Measurements from ENCODE around the gene MYO9B. TPM values are rescaled to one million over a fixed set of nuclear protein-coding genes. Genes with fewer than 3 reads are reported as not detected.

Gene MYO9B
- total RNA-seq, 2 donors from 2014 or later, result 79.4 to 96.8 TPM

DNA sequence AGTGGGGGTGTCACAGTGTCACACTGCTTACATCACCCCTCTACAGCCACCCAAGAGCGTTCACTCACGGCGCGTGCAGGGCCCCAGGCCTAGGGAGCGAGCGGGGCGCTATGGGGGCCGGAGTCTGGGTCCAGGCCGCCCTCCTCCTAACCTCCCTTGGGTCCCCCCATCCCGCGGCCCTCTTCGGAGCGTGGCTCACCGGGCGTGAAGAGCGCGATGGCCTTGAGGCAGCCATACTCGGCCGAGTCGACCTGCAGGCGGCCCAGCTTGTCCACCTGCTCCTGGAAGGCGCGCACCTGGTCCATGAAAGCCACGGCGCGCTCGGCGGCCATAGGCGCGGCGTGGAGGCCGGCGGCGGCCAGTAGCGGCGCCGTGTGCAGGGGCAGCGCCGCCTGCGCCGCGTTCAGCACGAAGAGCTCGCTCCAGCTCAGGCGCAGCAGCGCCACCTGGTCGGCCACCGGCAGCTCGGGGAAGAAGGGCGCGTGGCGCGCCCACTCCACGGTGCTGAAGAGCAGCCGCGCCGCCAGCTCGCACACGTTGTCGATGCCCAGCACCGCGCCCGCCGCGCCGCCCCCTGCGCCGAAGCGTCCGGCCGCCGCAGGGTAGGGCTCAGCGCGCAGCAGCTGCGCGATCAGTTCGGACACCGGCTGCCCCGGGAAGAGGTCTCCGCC, 159.9 kb downstream of the MYO9B start:
- peak overlapping the region; percentile 78 for H3K4me3 ChIP-seq (ENCODE audit: low read length)
- TF ChIP-seq, protein P1, sequence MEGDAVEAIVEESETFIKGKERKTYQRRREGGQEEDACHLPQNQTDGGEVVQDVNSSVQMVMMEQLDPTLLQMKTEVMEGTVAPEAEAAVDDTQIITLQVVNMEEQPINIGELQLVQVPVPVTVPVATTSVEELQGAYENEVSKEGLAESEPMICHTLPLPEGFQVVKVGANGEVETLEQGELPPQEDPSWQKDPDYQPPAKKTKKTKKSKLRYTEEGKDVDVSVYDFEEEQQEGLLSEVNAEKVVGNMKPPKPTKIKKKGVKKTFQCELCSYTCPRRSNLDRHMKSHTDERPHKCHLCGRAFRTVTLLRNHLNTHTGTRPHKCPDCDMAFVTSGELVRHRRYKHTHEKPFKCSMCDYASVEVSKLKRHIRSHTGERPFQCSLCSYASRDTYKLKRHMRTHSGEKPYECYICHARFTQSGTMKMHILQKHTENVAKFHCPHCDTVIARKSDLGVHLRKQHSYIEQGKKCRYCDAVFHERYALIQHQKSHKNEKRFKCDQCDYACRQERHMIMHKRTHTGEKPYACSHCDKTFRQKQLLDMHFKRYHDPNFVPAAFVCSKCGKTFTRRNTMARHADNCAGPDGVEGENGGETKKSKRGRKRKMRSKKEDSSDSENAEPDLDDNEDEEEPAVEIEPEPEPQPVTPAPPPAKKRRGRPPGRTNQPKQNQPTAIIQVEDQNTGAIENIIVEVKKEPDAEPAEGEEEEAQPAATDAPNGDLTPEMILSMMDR (conservative IDR thresholded peaks at IDR 0.05), result peak; percentile 63
- no peaks in the 10 kb centered on the region for H3K9me3 ChIP-seq (ENCODE audit: control insufficient read depth, low read length)
- Mint-ChIP-seq H3K9me3 (no peaks in the 10 kb centered on the region), H3K27me3 (ENCODE audit: insufficient read depth) (no peaks in the 10 kb centered on the region), H3K4me1 (peaks cover 3% of the 10 kb centered on the region), H3K36me3 (ENCODE audit: low read depth) (peaks cover 40% of the 10 kb centered on the region), H3K4me3 (peak overlapping the region; percentile 62), H3K27ac (peak overlapping the region; percentile 48)
- DNase-seq, result peak; percentile 85
- H3K27ac ChIP-seq (ENCODE audit: low read depth, low read length), result peak overlapping the region; percentile 44
- peaks cover 66% of the 10 kb centered on the region for H3K36me3 ChIP-seq (ENCODE audit: control insufficient read depth, insufficient read depth, low read length)
- WGBS, 2 experiments (ENCODE audit: insufficient coverage in 1 of 2, insufficient read length in 1 of 2), result 3 to 6% methylated on average over 18 to 80 of the region's 80 CpGs
- peak overlapping the region; percentile 15 for H3K9ac ChIP-seq (ENCODE audit: extremely low read depth, low read length, poor library complexity, severe bottlenecking)
- H3K4me1 ChIP-seq (ENCODE audit: control insufficient read depth, insufficient read depth, low read length), result peaks cover 4% of the 10 kb centered on the region
- H3K27me3 ChIP-seq (ENCODE audit: control insufficient read depth, insufficient read depth, low read length, poor library complexity, severe bottlenecking), result no peaks in the 10 kb centered on the region

DNA sequence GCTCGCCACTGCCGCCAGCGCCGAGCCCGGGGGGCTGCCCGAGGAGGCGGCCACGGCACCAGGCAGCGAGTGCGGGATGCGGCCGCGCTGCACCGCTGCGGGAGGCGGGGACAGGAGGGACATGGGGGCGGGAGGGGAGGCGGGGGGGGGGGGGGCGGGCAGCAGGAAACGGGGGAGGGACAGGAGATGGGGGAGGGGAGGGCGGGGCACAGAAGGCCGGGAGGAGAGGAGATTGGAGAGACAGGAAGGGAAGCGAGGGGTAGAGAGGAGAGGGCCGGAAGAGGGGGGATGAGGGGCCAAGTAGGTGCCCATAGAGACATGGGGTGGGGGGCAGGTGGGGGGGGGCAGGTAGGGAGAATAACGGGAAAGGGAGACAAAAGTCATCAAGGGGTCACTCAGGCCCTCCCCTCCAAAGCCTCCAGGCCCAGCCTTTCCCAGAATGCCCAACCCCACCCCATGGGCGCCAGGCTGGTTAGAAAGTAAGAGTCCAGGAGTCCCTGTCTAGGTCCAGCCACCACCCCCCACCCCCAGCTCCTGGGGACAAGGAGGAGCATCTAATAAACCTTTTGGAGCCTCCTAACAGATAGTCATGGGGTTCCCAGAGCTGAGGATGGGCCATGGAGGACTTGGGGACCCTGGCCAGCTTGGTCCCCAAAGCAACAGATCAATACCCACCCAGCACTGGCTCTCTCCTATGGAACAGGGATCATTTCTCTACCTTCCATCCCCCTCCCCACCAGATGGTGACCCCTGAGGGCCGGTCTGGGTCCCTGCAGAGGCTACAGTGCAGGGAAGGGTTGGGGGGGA, 160.6 kb downstream of the MYO9B start:
- DNase-seq, result no peak
- no peaks in the 10 kb centered on the region for H3K9me3 Mint-ChIP-seq

DNA sequence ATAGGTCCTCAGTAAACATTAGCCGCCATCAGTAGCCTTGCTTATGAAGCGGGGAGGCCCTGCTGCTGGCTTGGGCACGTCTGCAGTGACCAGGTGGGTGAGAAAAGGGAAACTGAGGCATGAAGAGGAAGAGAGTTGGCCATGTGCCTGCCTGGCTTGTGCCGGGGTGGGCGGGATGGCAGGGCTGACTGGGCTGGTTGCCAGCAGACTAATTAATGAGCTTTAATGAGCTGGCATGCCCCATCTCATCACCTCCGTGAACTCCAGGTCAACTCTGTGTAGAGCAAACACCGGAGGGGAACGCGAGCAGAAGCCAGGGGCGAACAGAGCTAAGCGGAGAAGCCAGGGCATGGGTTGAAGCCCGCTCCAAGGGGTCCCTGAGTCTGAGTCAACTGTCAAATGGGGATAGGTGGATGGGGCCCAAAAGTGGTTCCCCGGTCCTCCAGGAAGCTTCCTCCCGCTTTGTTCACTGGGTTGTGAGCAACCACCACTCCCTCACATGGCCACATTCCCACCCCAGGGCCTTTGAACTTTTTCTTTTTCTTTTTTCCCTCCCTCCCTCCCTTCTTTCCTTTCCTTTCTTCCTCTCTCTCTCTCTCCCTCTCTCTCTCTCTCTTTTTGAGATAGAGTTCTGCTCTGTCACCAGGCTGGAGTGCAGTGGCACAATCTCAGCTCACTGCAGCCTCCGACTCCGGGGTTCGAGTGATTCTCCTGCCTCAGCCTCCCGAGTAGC, 161.4 kb downstream of the MYO9B start:
- H3K27ac Mint-ChIP-seq, result no peak overlapping the region

More for the DNA sequence above, 160.6 kb downstream of the MYO9B start:
- no peaks in the 10 kb centered on the region for H3K27me3 ChIP-seq (ENCODE audit: control insufficient read depth, insufficient read depth, low read length, poor library complexity, severe bottlenecking)
- H3K4me3 ChIP-seq (ENCODE audit: low read length), result no peak overlapping the region
- H3K4me1 ChIP-seq (ENCODE audit: control insufficient read depth, insufficient read depth, low read length), result peaks cover 4% of the 10 kb centered on the region
- H3K27ac ChIP-seq (ENCODE audit: low read depth, low read length), result peak overlapping the region; percentile 44
- Mint-ChIP-seq H3K27ac (no peak overlapping the region), H3K4me3 (peak overlapping the region; percentile 62), H3K36me3 (ENCODE audit: low read depth) (peaks cover 41% of the 10 kb centered on the region), H3K27me3 (ENCODE audit: insufficient read depth) (no peaks in the 10 kb centered on the region), H3K4me1 (peaks cover 10% of the 10 kb centered on the region)
- H3K9ac ChIP-seq (ENCODE audit: extremely low read depth, low read length, poor library complexity, severe bottlenecking), result no peak overlapping the region
- 16 to 80% methylated on average over 2 to 11 of the region's 27 CpGs for whole genome bisulfite sequencing, 2 experiments (ENCODE audit: insufficient coverage in 1 of 2, insufficient read length in 1 of 2)
- H3K36me3 ChIP-seq (ENCODE audit: control insufficient read depth, insufficient read depth, low read length), result peaks cover 67% of the 10 kb centered on the region
- TF ChIP-seq, protein P1 (conservative IDR thresholded peaks at IDR 0.05), result no peak
- no peaks in the 10 kb centered on the region for H3K9me3 ChIP-seq (ENCODE audit: control insufficient read depth, low read length)

More for the DNA sequence above, 161.4 kb downstream of the MYO9B start:
- Histone ChIP-seq H3K36me3 (ENCODE audit: control insufficient read depth, insufficient read depth, low read length) (peaks cover 61% of the 10 kb centered on the region), H3K9me3 (ENCODE audit: control insufficient read depth, low read length) (no peaks in the 10 kb centered on the region), H3K27ac (ENCODE audit: low read depth, low read length) (no peak overlapping the region), H3K27me3 (ENCODE audit: control insufficient read depth, insufficient read depth, low read length, poor library complexity, severe bottlenecking) (no peaks in the 10 kb centered on the region), H3K4me3 (ENCODE audit: low read length) (no peak overlapping the region), H3K4me1 (ENCODE audit: control insufficient read depth, insufficient read depth, low read length) (peaks cover 4% of the 10 kb centered on the region), H3K9ac (ENCODE audit: extremely low read depth, low read length, poor library complexity, severe bottlenecking) (no peak overlapping the region)
- TF ChIP-seq, protein P1 (conservative IDR thresholded peaks at IDR 0.05), result no peak
- no peaks in the 10 kb centered on the region for H3K9me3 Mint-ChIP-seq
- H3K4me3 Mint-ChIP-seq, result no peak overlapping the region
- WGBS, 2 experiments (ENCODE audit: insufficient coverage in 1 of 2, insufficient read length in 1 of 2), result 95 to 99% methylated on average over 11 to 18 of the region's 18 CpGs
- H3K4me1 Mint-ChIP-seq, result peaks cover 12% of the 10 kb centered on the region
- no peak for DNase-seq
- H3K36me3 Mint-ChIP-seq (ENCODE audit: low read depth), result peaks cover 36% of the 10 kb centered on the region
- no peaks in the 10 kb centered on the region for H3K27me3 Mint-ChIP-seq (ENCODE audit: insufficient read depth)
